Measurements from ENCODE around the gene SPC24.
"Not testable (repeated sequence)": the region's sequence is repeated elsewhere in the genome, so short reads cannot be mapped to it uniquely, and the experiment has no call there.

SPC24 gene

DNA sequence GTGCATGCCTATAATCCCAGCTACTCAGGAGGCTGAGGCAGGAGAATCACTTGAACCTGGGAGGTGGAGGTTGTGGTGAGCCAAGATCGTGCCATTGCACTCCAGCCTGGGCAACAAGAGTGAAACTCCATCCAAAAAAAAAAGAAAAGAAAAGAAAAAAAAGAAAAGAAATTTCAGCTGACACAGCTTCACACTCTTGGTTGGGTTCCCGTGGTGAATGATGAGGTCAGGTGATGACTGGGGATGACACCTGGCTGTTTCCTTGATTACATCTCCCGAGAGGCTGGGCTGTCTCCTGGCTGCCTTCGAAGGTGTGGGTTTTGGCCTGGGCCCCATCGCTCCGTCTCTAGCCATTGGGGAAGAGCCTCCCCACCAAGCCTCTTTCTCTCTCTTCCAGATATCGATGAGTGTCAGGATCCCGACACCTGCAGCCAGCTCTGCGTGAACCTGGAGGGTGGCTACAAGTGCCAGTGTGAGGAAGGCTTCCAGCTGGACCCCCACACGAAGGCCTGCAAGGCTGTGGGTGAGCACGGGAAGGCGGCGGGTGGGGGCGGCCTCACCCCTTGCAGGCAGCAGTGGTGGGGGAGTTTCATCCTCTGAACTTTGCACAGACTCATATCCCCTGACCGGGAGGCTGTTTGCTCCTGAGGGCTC, 44.3 kb downstream of the SPC24 start:
- no peak for DNase-seq (ENCODE audit: low read depth)
- TF ChIP-seq, protein P1, sequence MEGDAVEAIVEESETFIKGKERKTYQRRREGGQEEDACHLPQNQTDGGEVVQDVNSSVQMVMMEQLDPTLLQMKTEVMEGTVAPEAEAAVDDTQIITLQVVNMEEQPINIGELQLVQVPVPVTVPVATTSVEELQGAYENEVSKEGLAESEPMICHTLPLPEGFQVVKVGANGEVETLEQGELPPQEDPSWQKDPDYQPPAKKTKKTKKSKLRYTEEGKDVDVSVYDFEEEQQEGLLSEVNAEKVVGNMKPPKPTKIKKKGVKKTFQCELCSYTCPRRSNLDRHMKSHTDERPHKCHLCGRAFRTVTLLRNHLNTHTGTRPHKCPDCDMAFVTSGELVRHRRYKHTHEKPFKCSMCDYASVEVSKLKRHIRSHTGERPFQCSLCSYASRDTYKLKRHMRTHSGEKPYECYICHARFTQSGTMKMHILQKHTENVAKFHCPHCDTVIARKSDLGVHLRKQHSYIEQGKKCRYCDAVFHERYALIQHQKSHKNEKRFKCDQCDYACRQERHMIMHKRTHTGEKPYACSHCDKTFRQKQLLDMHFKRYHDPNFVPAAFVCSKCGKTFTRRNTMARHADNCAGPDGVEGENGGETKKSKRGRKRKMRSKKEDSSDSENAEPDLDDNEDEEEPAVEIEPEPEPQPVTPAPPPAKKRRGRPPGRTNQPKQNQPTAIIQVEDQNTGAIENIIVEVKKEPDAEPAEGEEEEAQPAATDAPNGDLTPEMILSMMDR (IDR thresholded peaks at IDR 0.05; ENCODE audit: control insufficient read depth, extremely low read depth, insufficient read depth): no peak
- no peak overlapping the region for H3K4me3 ChIP-seq (ENCODE audit: low read depth, low read length)

DNA sequence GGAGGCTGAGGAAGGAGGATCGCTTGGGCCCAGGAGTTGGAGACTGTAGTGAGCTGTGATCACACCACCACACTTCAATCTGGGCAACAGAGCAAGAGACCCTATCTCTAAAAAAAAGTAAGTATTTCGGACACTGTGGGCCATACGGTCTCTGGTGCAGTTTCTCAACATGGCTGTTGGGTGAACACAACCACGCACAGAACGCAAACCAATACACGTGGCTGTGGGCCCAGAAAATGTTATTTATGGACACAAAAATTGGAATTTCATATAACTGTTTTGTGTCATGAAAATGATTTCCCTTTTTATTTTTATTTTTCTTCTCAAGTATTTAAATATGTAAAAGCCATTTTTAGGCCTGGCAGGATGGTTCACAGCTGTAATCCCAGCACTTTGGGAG, 46.8 kb downstream of the SPC24 start:
- no peak overlapping the region for H3K4me3 ChIP-seq (ENCODE audit: low read depth, low read length)
- no peak for DNase-seq (ENCODE audit: low read depth)
- TF ChIP-seq, protein P1 (IDR thresholded peaks at IDR 0.05; ENCODE audit: control insufficient read depth, extremely low read depth, insufficient read depth): no peak

DNA sequence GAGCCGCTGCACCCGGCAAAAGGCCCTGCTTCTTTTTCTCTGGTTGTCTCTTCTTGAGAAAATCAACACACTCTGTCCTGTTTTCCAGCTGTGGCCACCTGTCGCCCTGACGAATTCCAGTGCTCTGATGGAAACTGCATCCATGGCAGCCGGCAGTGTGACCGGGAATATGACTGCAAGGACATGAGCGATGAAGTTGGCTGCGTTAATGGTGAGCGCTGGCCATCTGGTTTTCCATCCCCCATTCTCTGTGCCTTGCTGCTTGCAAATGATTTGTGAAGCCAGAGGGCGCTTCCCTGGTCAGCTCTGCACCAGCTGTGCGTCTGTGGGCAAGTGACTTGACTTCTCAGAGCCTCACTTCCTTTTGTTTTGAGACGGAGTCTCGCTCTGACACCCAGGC, 49.1 kb downstream of the SPC24 start:
- H3K4me3 ChIP-seq (ENCODE audit: low read depth, low read length): no peak overlapping the region
- TF ChIP-seq, protein P1 (IDR thresholded peaks at IDR 0.05; ENCODE audit: control insufficient read depth, extremely low read depth, insufficient read depth): no peak
- no peak for DNase-seq (ENCODE audit: low read depth)

DNA sequence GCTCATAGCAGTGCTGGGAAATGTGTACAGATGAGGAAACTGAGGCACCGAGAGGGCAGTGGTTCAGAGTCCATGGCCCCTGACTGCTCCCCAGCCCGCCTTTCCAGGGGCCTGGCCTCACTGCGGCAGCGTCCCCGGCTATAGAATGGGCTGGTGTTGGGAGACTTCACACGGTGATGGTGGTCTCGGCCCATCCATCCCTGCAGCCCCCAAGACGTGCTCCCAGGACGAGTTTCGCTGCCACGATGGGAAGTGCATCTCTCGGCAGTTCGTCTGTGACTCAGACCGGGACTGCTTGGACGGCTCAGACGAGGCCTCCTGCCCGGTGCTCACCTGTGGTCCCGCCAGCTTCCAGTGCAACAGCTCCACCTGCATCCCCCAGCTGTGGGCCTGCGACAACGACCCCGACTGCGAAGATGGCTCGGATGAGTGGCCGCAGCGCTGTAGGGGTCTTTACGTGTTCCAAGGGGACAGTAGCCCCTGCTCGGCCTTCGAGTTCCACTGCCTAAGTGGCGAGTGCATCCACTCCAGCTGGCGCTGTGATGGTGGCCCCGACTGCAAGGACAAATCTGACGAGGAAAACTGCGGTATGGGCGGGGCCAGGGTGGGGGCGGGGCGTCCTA, 50.5 kb downstream of the SPC24 start:
- no peak overlapping the region for H3K4me3 ChIP-seq (ENCODE audit: low read depth, low read length)
- DNase-seq (ENCODE audit: low read depth): no peak
- TF ChIP-seq, protein P1 (IDR thresholded peaks at IDR 0.05; ENCODE audit: control insufficient read depth, extremely low read depth, insufficient read depth): no peak

DNA sequence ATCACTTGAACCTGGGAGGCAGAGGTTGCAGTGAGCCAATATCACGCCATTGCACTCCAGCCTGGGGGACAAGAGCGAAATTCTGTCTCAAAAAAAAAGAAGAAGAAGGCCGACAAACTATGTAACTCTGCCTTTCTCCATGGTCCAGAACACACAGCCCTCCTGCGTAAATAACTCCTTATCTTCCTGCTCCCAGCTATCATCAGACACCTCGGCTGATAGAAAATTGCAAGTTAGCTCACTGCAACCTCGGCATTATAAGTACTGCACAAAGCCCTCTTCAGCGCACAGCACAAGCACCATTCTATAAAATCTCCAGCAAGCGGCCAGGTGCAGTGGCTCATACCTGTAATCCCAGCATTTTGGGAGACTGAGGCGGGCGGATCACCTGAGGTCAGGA, 51.9 kb downstream of the SPC24 start:
- not testable (repeated sequence) for DNase-seq (ENCODE audit: low read depth); H3K4me3 ChIP-seq (ENCODE audit: low read depth, low read length)

DNA sequence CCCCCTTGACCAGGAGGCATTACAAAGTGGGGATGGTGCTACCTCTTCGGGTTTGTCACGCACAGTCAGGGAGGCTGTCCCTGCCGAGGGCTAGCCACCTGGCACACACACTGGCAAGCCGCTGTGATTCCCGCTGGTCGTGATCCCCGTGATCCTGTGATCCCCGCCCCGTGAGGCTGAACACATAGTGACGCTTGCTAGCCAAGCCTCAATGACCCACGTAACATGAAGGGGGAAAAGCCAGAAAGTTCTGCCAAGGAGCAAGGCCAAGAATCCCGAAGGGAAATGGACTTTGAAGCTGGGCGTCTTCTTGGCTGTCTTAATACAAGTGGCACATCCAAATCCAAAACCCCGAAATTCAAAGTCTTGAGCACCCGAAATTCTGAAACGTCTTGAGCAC, 52.6 kb downstream of the SPC24 start:
- DNase-seq (ENCODE audit: low read depth): no peak
- no peak overlapping the region for H3K4me3 ChIP-seq (ENCODE audit: low read depth, low read length)
- TF ChIP-seq, protein P1 (IDR thresholded peaks at IDR 0.05; ENCODE audit: control insufficient read depth, extremely low read depth, insufficient read depth): no peak

DNA sequence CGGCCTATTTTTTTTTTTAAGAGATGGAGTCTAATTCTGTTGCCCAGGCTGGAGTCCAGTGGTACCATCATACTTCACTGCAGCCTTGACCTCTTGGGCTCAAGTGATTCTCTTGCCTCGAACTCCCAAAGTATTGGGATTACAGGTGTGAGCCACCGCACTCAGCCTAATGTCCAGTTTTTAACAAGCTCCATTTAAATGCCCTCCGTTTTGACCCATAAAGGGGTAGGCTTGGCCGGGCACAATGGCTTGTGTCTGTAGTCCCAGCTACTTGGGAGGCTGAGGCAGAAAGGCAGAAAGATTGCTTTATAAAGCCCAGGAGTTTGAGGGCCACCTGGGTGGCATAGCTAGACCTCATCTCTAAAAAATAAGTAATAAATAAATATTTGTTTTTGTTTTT, 54.5 kb downstream of the SPC24 start:
- H3K4me3 ChIP-seq (ENCODE audit: low read depth, low read length): no peak overlapping the region
- DNase-seq (ENCODE audit: low read depth): no peak

More for the DNA sequence above, 54.5 kb downstream of the SPC24 start:
- TF ChIP-seq, protein P1 (IDR thresholded peaks at IDR 0.05; ENCODE audit: control insufficient read depth, extremely low read depth, insufficient read depth): no peak

Measured in LNCaP clone FGC (cell line).